Measurements from ENCODE around the gene DPH2. TPM values are rescaled to one million over a fixed set of nuclear protein-coding genes. Genes with fewer than 3 reads are reported as not detected.

DPH2 gene
- polyA plus RNA-seq, 1 donor from 2014 or later, result 26.0 TPM

GRCh38 chr1:43954036-43954435 is 15.8 kb upstream of the DPH2 start:
- no peaks in the 10 kb centered on the region for H3F3A ChIP-seq (ENCODE audit: insufficient read depth, low read length, poor library complexity, severe bottlenecking)
- no peaks in the 10 kb centered on the region for H3K27me3 ChIP-seq (ENCODE audit: insufficient read depth, low read depth, low read length)
- no peak overlapping the region for H2AFZ ChIP-seq (ENCODE audit: low read depth, low read length)
- H3K79me2 ChIP-seq (replicated peaks; ENCODE audit: insufficient read depth, low read length), result peaks cover 42% of the 10 kb centered on the region
- no peaks in the 10 kb centered on the region for H4K20me1 ChIP-seq (ENCODE audit: insufficient read depth)
- H3K36me3 ChIP-seq (ENCODE audit: insufficient read depth, low read length), result peaks cover 14% of the 10 kb centered on the region
- H3K9me3 ChIP-seq (ENCODE audit: low read length), result no peaks in the 10 kb centered on the region
- no peaks in the 10 kb centered on the region for H3K9me2 ChIP-seq (ENCODE audit: insufficient read depth, low read length)
- no peak for TF ChIP-seq MXI1 (conservative IDR thresholded peaks at IDR 0.05; ENCODE audit: poor library complexity, severe bottlenecking)
- no peak for TF ChIP-seq POLR2AphosphoS5 (IDR thresholded peaks at IDR 0.05)
- no peak for TF ChIP-seq TAF1 (IDR thresholded peaks at IDR 0.05; ENCODE audit: low read depth)
- TF ChIP-seq CTCF (IDR thresholded peaks at IDR 0.05; ENCODE audit: poor library complexity, severe bottlenecking), result no peak
- TF ChIP-seq EP300 (conservative IDR thresholded peaks at IDR 0.05; ENCODE audit: poor library complexity, severe bottlenecking), result no peak
- TF ChIP-seq EZH2 (IDR thresholded peaks at IDR 0.05; ENCODE audit: borderline replicate concordance, insufficient read depth, low read length, poor library complexity, severe bottlenecking), result no peak
- TF ChIP-seq, protein P1, sequence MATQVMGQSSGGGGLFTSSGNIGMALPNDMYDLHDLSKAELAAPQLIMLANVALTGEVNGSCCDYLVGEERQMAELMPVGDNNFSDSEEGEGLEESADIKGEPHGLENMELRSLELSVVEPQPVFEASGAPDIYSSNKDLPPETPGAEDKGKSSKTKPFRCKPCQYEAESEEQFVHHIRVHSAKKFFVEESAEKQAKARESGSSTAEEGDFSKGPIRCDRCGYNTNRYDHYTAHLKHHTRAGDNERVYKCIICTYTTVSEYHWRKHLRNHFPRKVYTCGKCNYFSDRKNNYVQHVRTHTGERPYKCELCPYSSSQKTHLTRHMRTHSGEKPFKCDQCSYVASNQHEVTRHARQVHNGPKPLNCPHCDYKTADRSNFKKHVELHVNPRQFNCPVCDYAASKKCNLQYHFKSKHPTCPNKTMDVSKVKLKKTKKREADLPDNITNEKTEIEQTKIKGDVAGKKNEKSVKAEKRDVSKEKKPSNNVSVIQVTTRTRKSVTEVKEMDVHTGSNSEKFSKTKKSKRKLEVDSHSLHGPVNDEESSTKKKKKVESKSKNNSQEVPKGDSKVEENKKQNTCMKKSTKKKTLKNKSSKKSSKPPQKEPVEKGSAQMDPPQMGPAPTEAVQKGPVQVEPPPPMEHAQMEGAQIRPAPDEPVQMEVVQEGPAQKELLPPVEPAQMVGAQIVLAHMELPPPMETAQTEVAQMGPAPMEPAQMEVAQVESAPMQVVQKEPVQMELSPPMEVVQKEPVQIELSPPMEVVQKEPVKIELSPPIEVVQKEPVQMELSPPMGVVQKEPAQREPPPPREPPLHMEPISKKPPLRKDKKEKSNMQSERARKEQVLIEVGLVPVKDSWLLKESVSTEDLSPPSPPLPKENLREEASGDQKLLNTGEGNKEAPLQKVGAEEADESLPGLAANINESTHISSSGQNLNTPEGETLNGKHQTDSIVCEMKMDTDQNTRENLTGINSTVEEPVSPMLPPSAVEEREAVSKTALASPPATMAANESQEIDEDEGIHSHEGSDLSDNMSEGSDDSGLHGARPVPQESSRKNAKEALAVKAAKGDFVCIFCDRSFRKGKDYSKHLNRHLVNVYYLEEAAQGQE (IDR thresholded peaks at IDR 0.05; ENCODE audit: borderline replicate concordance), result no peak
- no peak for TF ChIP-seq RAD21 (conservative IDR thresholded peaks at IDR 0.05)
- TF ChIP-seq SMC3 (conservative IDR thresholded peaks at IDR 0.05; ENCODE audit: poor library complexity), result no peak
- H3K9ac ChIP-seq (ENCODE audit: low read length), result peak overlapping the region; percentile 86
- H3K4me2 ChIP-seq (ENCODE audit: low read length), result peak overlapping the region; percentile 95
- H3K4me3 ChIP-seq (ENCODE audit: low read length), result peak overlapping the region; percentile 78
- H3K27ac ChIP-seq (ENCODE audit: low read length), result peak overlapping the region; percentile 99

DNA sequence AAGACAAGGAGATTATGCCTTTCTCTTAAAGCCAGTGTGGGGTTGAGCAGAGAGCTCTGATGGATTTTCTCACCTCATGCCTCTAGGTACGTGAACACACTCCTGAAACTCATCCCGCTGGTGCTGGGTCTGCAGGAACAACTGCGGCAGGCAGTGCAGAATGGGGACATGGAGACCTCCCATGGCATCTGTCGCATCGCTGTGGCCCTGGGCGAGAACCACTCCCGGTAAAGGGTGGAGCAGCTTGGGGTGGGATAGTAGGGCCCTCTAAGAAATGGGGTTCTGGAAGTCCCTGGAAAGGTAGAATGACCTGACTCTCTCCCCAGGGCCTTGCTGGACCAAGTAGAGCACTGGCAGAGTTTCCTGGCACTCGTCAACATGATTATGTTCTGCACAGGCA is 13.6 kb upstream of the DPH2 start:
- no peaks in the 10 kb centered on the region for H3K9me2 ChIP-seq (ENCODE audit: insufficient read depth, low read length)
- no peaks in the 10 kb centered on the region for H3K27me3 ChIP-seq (ENCODE audit: insufficient read depth, low read depth, low read length)
- H3K9ac ChIP-seq (ENCODE audit: low read length), result no peak overlapping the region
- H3K27ac ChIP-seq (ENCODE audit: low read length), result no peak overlapping the region
- peaks cover 30% of the 10 kb centered on the region for H3K79me2 ChIP-seq (replicated peaks; ENCODE audit: insufficient read depth, low read length)
- no peak overlapping the region for H2AFZ ChIP-seq (ENCODE audit: low read depth, low read length)
- no peaks in the 10 kb centered on the region for H3K9me3 ChIP-seq (ENCODE audit: low read length)
- H3K36me3 ChIP-seq (ENCODE audit: insufficient read depth, low read length), result peaks cover 17% of the 10 kb centered on the region
- no peaks in the 10 kb centered on the region for H4K20me1 ChIP-seq (ENCODE audit: insufficient read depth)
- no peak overlapping the region for H3K4me3 ChIP-seq (ENCODE audit: low read length)
- no peak for TF ChIP-seq SMC3 (conservative IDR thresholded peaks at IDR 0.05; ENCODE audit: poor library complexity)
- TF ChIP-seq CTCF (IDR thresholded peaks at IDR 0.05; ENCODE audit: poor library complexity, severe bottlenecking), result no peak
- TF ChIP-seq, protein P1 (IDR thresholded peaks at IDR 0.05; ENCODE audit: borderline replicate concordance), result no peak
- TF ChIP-seq TAF1 (IDR thresholded peaks at IDR 0.05; ENCODE audit: low read depth), result no peak
- no peak for TF ChIP-seq EZH2 (IDR thresholded peaks at IDR 0.05; ENCODE audit: borderline replicate concordance, insufficient read depth, low read length, poor library complexity, severe bottlenecking)
- TF ChIP-seq POLR2AphosphoS5 (IDR thresholded peaks at IDR 0.05), result no peak
- no peak for TF ChIP-seq MXI1 (conservative IDR thresholded peaks at IDR 0.05; ENCODE audit: poor library complexity, severe bottlenecking)
- no peak for TF ChIP-seq RAD21 (conservative IDR thresholded peaks at IDR 0.05)
- TF ChIP-seq EP300 (conservative IDR thresholded peaks at IDR 0.05; ENCODE audit: poor library complexity, severe bottlenecking), result no peak
- no peak overlapping the region for H3K4me2 ChIP-seq (ENCODE audit: low read length)
- H3F3A ChIP-seq (ENCODE audit: insufficient read depth, low read length, poor library complexity, severe bottlenecking), result no peaks in the 10 kb centered on the region
